Ovary (tissue), 3 donors: ENCODE measurements around the gene HCN2.
A peak's percentile ranks its signal among the peaks of the same experiment; 100 is the strongest.

Experiments used
- EP300 ChIP-seq: sonication (generic); formaldehyde crosslinking; IDR thresholded peaks from one replicate; pipeline ENCODE4 v1.6.1; 2017; ENCODE audit warnings: antibody characterized with exemption
- POLR2A ChIP-seq: fragments of 450-650 bp; IDR thresholded peaks from one replicate; pipeline ENCODE4 v1.6.1; 2017; ENCODE audit warnings: antibody characterized with exemption, mild to moderate bottlenecking, moderate library complexity
- TF ChIP-seq, protein P1 (sequence below), 3 donors: fragments of 450-650 bp in 2 of 3; fragments of 200-600 bp in 1 of 3; IDR thresholded peaks; one replicate each; pipeline versions ENCODE4 v1.5.1 to v1.8.0; 2016 to 2022; ENCODE audit warnings: antibody characterized with exemption in 3 of 3, mild to moderate bottlenecking in 1 of 3
- donor health status: DM: no; HTN: no; CAD: no.

DNA sequence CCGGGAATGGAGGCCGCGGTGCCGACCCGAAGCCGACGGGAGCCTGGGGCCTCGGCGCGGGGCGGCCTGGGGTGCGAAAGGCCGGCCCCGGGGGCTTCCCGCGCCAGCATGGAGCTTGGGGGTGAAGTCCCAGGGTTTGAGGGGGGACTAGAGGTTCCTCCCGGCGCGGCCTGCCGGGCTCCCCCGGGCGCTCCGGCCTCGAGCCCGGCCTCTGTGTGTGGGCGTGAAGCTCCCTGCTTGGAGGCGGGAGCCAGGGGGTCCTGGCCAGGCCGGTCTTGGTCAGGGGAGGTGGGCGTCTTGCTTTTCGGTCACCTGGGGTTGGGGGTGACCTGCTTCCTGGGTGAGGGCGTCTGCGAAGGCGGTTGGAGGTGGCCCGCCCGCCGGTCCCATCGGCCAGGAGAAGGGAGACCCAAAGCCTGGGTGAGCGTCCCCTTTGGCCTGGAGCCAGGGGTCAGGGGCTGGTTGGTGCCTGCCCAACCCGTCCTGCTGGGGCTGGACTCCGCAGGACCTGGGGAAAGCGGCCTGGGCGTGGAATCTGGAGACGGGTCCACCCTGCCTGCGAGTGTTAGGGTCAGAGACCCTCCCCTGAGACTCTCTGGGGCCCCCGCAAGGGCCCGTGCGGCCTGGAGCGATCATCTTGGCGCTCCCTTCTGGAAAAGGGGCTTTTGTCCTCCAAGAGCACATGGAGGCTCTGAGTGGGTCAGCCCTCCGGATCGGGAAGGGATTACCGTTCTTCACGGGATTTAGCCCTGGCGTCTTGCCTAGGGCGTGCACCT, 16.8 kb upstream of the HCN2 start:
- TF ChIP-seq POLR2A (no peak), EP300 (no peak)
- TF ChIP-seq, protein P1, sequence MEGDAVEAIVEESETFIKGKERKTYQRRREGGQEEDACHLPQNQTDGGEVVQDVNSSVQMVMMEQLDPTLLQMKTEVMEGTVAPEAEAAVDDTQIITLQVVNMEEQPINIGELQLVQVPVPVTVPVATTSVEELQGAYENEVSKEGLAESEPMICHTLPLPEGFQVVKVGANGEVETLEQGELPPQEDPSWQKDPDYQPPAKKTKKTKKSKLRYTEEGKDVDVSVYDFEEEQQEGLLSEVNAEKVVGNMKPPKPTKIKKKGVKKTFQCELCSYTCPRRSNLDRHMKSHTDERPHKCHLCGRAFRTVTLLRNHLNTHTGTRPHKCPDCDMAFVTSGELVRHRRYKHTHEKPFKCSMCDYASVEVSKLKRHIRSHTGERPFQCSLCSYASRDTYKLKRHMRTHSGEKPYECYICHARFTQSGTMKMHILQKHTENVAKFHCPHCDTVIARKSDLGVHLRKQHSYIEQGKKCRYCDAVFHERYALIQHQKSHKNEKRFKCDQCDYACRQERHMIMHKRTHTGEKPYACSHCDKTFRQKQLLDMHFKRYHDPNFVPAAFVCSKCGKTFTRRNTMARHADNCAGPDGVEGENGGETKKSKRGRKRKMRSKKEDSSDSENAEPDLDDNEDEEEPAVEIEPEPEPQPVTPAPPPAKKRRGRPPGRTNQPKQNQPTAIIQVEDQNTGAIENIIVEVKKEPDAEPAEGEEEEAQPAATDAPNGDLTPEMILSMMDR (IDR thresholded peaks at IDR 0.05), result peak in 2 of 3 donors; percentile 9 to 30
